NCI-H526 (cell line): ENCODE data around the gene PSTK.
A peak's percentile ranks its signal among the peaks of the same experiment; 100 is the strongest.

Source experiments
- DNase-seq, 2 experiments: peaks; one replicate each; lab custom pipeline; 2025; lab: John Stamatoyannopoulos, UW

Gene PSTK

GRCh38 chr10:122992031-122992585 is 11.9 kb downstream of the PSTK start:
- no peak for DNase-seq

DNA sequence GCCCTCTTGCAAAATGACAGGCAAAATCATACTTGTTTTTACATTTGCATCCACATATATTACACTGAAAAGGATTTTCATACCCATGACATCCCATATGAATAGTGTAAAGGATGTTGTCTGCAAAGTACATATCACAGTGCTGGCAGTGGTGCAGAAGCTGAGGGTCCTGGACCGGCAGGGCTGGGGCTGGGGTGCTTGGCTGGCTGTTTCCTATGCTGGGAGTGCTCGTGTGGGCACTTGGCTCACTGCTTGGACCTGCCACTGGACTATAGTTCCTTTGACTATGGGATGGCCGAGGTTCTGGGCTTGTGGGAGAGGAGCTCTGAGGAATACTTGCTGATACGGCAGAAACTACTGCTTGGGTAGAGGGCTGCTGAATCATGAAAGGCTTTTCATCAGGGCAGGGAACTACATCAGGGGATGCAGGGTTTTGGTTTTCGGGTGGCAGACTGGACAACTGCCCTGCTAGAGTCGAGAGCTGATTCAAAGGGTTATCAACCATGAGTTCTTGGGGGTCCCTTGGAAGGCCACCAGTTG is 13.7 kb downstream of the PSTK start:
- DNase-seq = no peak

DNA sequence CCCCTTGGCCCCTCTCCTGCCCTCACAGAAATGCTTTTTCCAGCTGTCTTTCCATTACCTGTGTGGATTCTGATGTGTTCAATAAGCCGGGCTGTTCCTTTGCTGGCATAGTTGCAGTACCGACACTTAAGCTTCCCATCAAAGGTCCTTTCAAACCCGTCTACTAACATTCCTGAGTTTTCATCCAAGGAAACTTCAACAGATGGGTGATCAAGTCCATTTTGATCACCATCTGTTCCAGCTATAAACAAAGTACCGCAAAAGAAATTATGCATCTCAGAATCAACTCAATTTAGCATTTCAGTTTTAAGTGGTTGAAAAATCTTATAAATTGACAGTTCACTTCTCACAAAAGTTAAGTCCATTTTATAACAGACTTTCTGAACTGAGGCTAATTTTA is 15.7 kb downstream of the PSTK start:
- no peak for DNase-seq

- no peak for DNase-seq
These were observed 17.7 kb downstream of the PSTK start for GRCh38 chr10:122997864-122998263.

- no peak for DNase-seq
These were observed 18.2 kb downstream of the PSTK start for GRCh38 chr10:122998360-122998917.

DNA sequence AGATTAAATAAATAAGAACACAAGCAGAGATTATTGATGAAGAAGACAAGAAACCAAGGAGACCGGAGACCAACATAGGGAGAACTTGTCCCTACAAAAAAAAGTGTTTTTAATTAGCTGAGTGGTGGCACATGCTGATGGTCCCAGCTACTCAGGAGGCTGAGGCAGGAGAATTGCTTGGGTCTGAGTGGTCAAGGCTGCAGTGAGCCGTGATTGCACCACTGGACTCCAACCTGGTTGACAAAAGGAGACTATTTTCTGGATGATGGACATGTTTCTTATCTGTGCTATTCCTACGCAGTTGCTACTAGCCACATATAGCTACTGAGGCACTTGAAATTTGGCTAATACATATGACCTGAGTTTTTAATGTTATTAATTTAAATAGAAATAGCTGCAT is 18.7 kb downstream of the PSTK start:
- DNase-seq = no peak

DNA sequence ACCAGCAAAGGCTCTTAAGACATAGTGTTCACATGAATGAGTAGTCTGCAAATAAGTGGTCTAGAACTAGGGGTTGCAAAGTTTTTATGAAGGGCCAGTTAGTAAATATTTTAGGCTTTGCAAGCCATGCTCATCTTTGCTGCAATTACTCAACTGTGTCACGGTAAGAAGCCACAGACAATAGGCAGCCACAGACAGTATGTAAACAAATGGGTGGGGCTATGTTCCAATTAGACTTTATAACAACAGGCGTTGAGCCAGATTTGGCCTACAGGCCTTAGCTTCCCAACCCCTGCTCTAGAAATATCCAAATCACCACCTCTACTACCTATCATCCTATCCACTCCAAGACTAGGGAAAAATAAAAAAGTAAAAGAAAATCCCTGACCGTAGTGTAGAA is 19.1 kb downstream of the PSTK start:
- peak; percentile 19 to 66 for DNase-seq

DNA sequence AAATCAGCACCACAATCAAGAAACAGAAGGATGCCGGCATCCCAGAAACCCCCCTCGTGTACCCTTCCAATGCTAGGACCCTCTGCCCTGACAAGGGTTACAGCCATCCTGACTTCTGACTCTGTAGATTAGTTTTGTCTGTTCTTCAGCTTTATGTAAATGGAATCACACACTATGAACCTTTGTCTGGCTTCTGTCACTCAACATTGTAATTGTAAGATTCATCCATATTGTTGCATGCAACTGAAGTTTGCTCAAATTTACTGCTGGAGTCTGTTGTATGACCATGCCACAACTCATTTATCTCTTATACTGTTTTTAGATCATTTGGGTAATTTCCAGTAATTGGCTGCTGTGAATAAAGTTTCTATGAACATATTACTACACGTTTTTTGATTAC is 20.0 kb downstream of the PSTK start:
- peak in 1 of 2 experiments; percentile 27 for DNase-seq

- no peak for DNase-seq
These were observed 21.2 kb downstream of the PSTK start for GRCh38 chr10:123001370-123001769.

- DNase-seq = no peak
These were observed 24.1 kb downstream of the PSTK start for GRCh38 chr10:123004298-123004697.

- peak; percentile 33 to 74 for DNase-seq
These were observed 27.6 kb downstream of the PSTK start for GRCh38 chr10:123007558-123008354.

DNA sequence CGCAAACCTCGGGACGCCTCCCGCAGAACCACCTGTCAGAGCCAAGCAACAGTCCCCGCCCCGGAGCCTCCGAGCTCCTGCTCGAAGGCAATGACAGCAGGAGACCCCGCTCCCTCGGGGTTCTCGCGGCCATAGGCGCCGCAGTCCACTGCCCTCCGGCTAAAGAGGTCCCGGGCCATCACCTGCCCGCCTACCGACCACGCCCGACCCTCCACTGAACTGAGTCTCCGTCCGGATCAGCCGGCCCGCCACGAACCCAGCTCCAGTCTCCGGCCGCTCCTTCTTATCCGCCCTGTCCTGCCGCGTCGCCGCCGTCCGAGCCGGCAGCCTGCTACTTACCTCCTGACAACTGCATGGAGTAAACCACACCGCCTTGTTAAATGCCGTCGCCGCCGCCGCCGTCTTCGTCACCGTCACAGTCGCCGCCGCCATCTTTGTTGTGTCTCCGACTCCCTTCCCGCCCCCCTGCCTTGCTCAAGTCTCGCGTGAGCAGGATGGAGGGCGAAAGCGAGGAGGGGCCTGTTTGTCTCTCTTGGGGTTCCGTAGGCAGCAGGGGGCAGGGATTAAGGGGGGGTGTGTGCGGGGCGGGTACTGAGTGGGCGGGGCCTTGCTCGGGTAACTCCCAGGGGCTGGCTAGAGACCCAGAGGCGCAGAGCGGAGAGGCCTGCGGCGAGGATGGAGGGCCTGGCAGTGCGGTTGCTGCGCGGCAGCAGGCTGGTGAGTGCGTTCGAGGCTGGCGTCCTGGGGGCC is 28.3 kb downstream of the PSTK start, which contains the start of the genes ACADSB and IKZF5:
Gene ACADSB (plus strand): TSS at position 652 of the 750 bp plus-strand sequence. CDS start 24 bp downstream, at position 676.
Gene IKZF5 (minus strand): TSS at position 441 of the 750 bp plus-strand sequence. CDS start 10,170 bp downstream, outside the sequence.
- peak; percentile 90 to 97 for DNase-seq

DNA sequence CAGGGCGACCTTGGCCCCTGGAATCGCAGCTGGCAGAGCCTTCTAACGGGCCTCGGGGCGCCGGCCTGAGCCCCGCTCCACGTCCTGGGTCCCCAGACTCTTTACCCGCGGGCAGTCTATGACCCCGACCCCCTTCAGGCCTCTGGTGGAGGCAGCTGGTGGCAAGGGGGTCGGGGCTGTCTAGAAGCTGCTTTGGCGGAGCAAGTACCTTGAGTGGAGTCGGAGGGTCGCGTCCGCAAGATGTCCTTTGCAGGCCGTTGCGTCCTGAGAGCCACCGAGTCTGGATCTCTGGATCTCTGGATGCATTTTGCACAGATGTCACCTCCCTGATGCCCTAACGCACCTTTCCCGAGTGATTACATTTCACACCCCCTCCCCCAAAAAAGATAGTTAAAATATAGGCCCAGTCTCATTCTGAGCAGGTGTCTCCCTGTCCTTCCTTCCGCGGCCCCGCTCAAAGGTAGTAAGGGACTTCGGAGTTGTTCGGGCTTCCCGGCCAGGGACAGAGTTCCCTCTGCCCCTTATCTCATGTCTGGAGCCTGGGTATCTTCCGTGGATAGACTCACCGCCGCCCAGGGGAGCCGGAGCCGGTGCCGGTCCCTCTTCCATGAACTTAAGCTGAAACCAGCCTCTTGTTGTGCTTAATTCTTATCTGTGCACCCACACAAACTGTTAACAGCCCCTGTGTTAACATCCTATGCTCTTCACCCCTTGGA is 29.1 kb downstream of the PSTK start:
- DNase-seq = no peak

- no peak for DNase-seq
These were observed 31.8 kb downstream of the PSTK start for GRCh38 chr10:123011987-123012386.

DNA sequence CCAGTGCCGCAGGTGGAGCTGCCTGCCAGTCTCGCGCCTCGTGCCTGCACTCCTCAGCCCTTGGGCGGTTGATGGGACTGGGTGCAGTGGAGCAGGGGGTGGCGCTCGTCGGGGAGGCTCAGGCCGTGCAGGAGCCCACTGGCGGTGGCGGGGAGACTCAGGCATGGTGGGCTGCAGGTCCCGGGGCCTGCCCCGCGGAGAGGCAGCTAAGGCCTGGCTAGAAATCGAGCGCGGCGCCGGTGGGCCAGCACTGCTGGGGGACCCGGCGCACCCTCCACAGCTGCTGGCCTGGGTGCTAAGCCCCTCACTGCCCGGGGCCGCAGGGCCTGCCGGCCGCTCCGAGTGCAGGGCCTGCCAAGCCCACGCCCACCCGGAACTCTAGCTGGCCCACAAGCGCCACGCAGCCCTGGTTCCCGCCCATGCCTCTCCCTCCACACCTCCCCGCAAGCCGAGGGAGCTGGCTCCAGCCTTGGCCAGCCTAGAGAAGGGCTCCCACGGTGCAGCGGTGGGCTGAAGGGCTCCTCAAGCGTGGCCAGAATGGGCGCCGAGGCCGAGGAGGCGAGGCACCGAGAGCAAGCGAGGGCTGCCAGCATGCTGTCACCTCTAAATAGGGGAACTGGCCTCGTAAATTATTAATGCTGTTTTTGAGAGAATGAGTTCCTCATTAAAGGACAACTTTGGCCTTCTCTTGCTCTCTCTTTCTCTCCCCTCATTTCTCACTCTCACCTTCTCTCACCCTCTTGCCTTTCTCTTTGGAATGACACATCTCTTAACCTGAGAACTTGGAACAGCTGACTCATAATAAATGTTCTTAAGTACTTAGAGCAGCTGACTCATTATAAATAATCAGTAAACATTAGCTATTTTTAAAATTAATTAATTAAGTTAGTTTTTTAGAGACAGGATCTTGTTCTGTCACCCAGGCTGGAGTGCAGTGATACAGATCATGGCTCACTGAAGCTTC is 33.5 kb downstream of the PSTK start:
- DNase-seq = no peak

DNA sequence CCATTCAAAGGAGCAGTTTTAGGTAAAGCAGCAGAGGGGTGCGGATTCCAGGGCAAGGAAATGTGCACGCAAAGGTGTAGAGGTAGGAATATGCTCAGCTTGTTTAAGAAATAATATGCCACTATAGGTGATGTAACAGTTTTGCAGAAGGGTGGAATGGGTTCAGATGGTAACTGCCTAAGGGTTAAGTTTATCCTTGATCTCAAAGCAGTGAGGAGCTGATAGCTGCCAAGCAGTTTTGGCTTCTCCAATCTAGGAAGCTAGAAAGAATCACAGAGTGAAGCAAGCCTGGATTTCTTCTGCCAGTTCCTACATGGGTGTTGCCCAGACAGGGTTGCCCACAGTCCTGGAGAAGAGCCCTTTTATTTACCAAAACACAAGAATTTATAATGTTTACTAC is 34.6 kb downstream of the PSTK start:
- no peak for DNase-seq

DNA sequence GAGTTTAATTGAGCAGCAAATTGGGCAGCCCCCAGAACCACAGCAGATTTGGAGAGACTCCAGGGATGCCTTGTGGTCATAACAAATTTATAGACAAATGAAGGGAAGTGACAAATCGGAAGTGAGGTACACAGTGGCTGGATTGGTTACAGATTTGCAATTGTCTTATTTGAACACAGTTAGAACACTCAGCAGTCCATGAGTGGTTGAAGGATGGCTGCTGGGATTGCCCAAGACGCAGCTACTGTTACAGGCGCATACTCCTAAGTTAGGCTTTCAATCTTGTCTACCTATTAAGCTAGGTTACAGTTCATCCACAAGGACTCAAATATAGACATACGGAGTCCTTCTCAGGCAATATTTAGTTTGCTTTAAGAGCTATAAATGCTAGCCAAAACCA is 36.0 kb downstream of the PSTK start:
- no peak for DNase-seq

GRCh38 chr10:123017421-123018165 is 37.4 kb downstream of the PSTK start:
- DNase-seq = peak in 1 of 2 experiments; percentile 42

DNA sequence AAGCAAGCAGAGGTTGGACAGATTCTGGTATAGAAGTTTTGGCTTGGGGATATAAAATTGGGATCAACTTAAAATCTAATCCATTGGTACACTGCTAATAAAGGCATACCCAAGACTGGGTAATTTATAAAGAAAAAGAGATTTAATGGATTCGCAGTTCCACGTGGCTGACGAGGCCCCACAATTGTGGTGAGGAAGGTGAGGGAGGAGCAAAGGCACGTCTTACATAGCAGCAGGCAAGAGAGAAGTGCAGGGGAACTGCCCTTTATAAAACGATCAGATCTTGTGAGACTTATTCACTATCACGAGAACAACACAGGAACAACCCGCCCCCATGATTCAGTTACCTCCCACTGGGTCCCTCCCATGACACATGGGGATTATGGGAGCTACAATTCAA is 38.3 kb downstream of the PSTK start:
- DNase-seq = no peak

DNA sequence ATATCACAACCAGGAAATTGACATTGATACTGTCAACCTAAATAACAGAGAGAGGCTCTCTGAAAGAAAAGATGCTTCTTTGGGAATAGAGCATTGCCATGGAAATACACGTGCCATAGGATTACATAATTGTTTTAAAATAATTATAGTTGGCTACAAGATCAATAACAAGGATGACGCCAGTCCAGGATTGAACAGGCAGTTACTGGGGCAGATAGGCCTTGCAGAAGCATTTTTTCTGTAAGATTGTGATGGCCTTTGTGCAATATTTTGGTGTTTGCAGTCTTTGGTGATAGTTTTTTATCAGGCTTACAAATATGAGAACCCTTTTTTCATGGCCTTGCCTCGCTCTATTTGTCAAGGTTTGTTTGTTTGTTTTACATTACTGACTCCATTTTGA is 39.1 kb downstream of the PSTK start:
- DNase-seq = no peak
